MM.1S (cell line): ENCODE data around the gene C10orf105.

Experiments used
- DNase-seq: peaks from one replicate; pipeline ENCODE4 v3.0.0-alpha.2; 2015
- H2AFZ ChIP-seq: fragments of 300-600 bp; sonication (generic); 2 replicates; pipeline ENCODE4 v1.6.0; 2016; ENCODE audit warnings: antibody characterized with exemption, low read length
- H3F3A ChIP-seq: fragments of 300-600 bp; sonication (generic); 2 replicates; pipeline ENCODE4 v1.6.1; 2016; ENCODE audit warnings: mild to moderate bottlenecking, antibody characterized with exemption, low read length, moderate library complexity, mixed read lengths; ENCODE audit not compliant: insufficient read depth
- H3K27ac ChIP-seq: fragments of 300-600 bp; sonication (generic); 2 replicates; pipeline ENCODE4 v1.5.1; 2016; ENCODE audit warnings: mild to moderate bottlenecking, low read length
- H3K27me3 ChIP-seq: fragments of 300-600 bp; sonication (generic); replicated peaks from 2 replicates; pipeline ENCODE4 v1.6.0; 2016; ENCODE audit warnings: low read length; ENCODE audit not compliant: insufficient read depth
- H3K36me3 ChIP-seq: fragments of 300-600 bp; sonication (generic); replicated peaks from 2 replicates; pipeline ENCODE4 v1.6.1; 2016; ENCODE audit warnings: mild to moderate bottlenecking, low read length, mixed read lengths; ENCODE audit not compliant: insufficient read depth
- H3K4me1 ChIP-seq: fragments of 300-600 bp; sonication (generic); 2 replicates; pipeline ENCODE4 v1.6.1; 2016; ENCODE audit warnings: low read length, mixed read lengths
- H3K4me2 ChIP-seq: fragments of 300-600 bp; sonication (generic); 2 replicates; pipeline ENCODE4 v1.6.0; 2016; ENCODE audit warnings: low read depth, low read length
- H3K4me3 ChIP-seq: fragments of 300-600 bp; sonication (generic); 2 replicates; pipeline ENCODE4 v1.5.1; 2016; ENCODE audit warnings: low read length, mixed read lengths
- H3K79me2 ChIP-seq: fragments of 300-600 bp; sonication (generic); 2 replicates; pipeline ENCODE4 v1.6.1; 2016; ENCODE audit warnings: mixed run types, low read length, mixed read lengths
- H3K9ac ChIP-seq: fragments of 300-600 bp; sonication (generic); 2 replicates; pipeline ENCODE4 v1.6.1; 2016; ENCODE audit warnings: low read length, mixed read lengths
- H3K9me2 ChIP-seq: fragments of 300-600 bp; sonication (generic); replicated peaks from 2 replicates; pipeline ENCODE4 v1.6.1; 2016; ENCODE audit warnings: mild to moderate bottlenecking, low read length, mixed read lengths; ENCODE audit not compliant: insufficient read depth
- H3K9me3 ChIP-seq: fragments of 300-600 bp; sonication (generic); replicated peaks from 2 replicates; pipeline ENCODE4 v1.6.1; 2016; ENCODE audit warnings: mild to moderate bottlenecking, low read length, mixed read lengths; ENCODE audit not compliant: insufficient read depth
- H4K20me1 ChIP-seq: fragments of 300-600 bp; sonication (generic); 2 replicates; pipeline ENCODE4 v1.6.1; 2016; ENCODE audit warnings: mild to moderate bottlenecking, low read length, moderate library complexity, mixed read lengths; ENCODE audit not compliant: insufficient read depth
- EZH2 ChIP-seq: fragments of 300-600 bp; sonication (generic); optimal IDR thresholded peaks from 2 replicates; pipeline ENCODE3; 2017; ENCODE audit warnings: low read depth, mild to moderate bottlenecking, antibody characterized with exemption, low read length, mixed read lengths
- EZH2phosphoT487 ChIP-seq: fragments of 300-600 bp; sonication (generic); IDR thresholded peaks from 2 replicates; pipeline ENCODE4 v1.6.1; 2018; ENCODE audit warnings: antibody characterized with exemption, low read length
- TF ChIP-seq, protein P1 (sequence below): fragments of 300-600 bp; sonication (generic); IDR thresholded peaks from 2 replicates; pipeline ENCODE4 v1.5.1; 2016; ENCODE audit warnings: antibody characterized with exemption, low read length, mixed read lengths

C10orf105 gene

GRCh38 chr10:71666639-71667386 lies 52.8 kb downstream of the C10orf105 start:
- Histone ChIP-seq H3K4me3 (no peak overlapping the region), H3K27ac (no peak overlapping the region), H3K9me2 (no peaks in the 10 kb centered on the region), H3K27me3 (peaks cover 52% of the 10 kb centered on the region), H3K4me2 (no peak overlapping the region), H2AFZ (no peak overlapping the region), H4K20me1 (no peaks in the 10 kb centered on the region), H3K9ac (no peak overlapping the region), H3K79me2 (no peaks in the 10 kb centered on the region), H3K9me3 (no peaks in the 10 kb centered on the region), H3K4me1 (no peaks in the 10 kb centered on the region), H3F3A (no peaks in the 10 kb centered on the region), H3K36me3 (no peaks in the 10 kb centered on the region)
- DNase-seq: no peak
- no peak for TF ChIP-seq EZH2
- TF ChIP-seq, protein P1, sequence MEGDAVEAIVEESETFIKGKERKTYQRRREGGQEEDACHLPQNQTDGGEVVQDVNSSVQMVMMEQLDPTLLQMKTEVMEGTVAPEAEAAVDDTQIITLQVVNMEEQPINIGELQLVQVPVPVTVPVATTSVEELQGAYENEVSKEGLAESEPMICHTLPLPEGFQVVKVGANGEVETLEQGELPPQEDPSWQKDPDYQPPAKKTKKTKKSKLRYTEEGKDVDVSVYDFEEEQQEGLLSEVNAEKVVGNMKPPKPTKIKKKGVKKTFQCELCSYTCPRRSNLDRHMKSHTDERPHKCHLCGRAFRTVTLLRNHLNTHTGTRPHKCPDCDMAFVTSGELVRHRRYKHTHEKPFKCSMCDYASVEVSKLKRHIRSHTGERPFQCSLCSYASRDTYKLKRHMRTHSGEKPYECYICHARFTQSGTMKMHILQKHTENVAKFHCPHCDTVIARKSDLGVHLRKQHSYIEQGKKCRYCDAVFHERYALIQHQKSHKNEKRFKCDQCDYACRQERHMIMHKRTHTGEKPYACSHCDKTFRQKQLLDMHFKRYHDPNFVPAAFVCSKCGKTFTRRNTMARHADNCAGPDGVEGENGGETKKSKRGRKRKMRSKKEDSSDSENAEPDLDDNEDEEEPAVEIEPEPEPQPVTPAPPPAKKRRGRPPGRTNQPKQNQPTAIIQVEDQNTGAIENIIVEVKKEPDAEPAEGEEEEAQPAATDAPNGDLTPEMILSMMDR: no peak
- TF ChIP-seq EZH2phosphoT487: no peak

GRCh38 chr10:71665456-71665855 lies 54.1 kb downstream of the C10orf105 start:
- Histone ChIP-seq H4K20me1 (no peaks in the 10 kb centered on the region), H3K27me3 (peaks cover 57% of the 10 kb centered on the region), H3K4me3 (no peak overlapping the region), H2AFZ (no peak overlapping the region), H3K4me1 (no peaks in the 10 kb centered on the region), H3K27ac (no peak overlapping the region), H3K9me3 (no peaks in the 10 kb centered on the region), H3K79me2 (no peaks in the 10 kb centered on the region), H3K9ac (no peak overlapping the region), H3K4me2 (no peak overlapping the region), H3K9me2 (no peaks in the 10 kb centered on the region), H3F3A (no peaks in the 10 kb centered on the region), H3K36me3 (no peaks in the 10 kb centered on the region)
- no peak for DNase-seq
- TF ChIP-seq EZH2phosphoT487 (no peak), EZH2 (no peak)
- TF ChIP-seq, protein P1: no peak

- no peak overlapping the region for H2AFZ ChIP-seq
- no peaks in the 10 kb centered on the region for H3K9me3 ChIP-seq
- H4K20me1 ChIP-seq: no peaks in the 10 kb centered on the region
- no peak overlapping the region for H3K4me3 ChIP-seq
- TF ChIP-seq, protein P1: no peak
- no peak for TF ChIP-seq EZH2phosphoT487
- TF ChIP-seq EZH2: no peak
- no peaks in the 10 kb centered on the region for H3K4me1 ChIP-seq
- H3K4me2 ChIP-seq: no peak overlapping the region
- no peaks in the 10 kb centered on the region for H3F3A ChIP-seq
- H3K36me3 ChIP-seq: no peaks in the 10 kb centered on the region
- H3K27me3 ChIP-seq: peaks cover 60% of the 10 kb centered on the region
- DNase-seq: no peak
- no peak overlapping the region for H3K9ac ChIP-seq
- no peak overlapping the region for H3K27ac ChIP-seq
- no peaks in the 10 kb centered on the region for H3K9me2 ChIP-seq
- H3K79me2 ChIP-seq: no peaks in the 10 kb centered on the region
Measured at GRCh38 chr10:71664585-71664984, 55.0 kb downstream of the C10orf105 start.
